Fibroblast of lung (primary cell): Measurements from ENCODE around the gene TNK2. TPM values are rescaled to one million over a fixed set of nuclear protein-coding genes. Genes with fewer than 3 reads are reported as not detected.
A peak's percentile ranks its signal among the peaks of the same experiment; 100 is the strongest.

Experiments
- DNase-seq, 2 donors: peaks; one replicate each; pipeline versions ENCODE4 v3.0.0 to v3.0.0-alpha.2; 2010; ENCODE audit warnings: low read depth in 2 of 2
- H2AFZ ChIP-seq: 2 replicates; pipeline ENCODE4 v1.5.1; 2012; ENCODE audit warnings: low read length, control low read depth, inconsistent platforms
- H3K27ac ChIP-seq: 2 replicates; pipeline ENCODE4 v1.5.1; 2011; ENCODE audit warnings: low read length, control low read depth; ENCODE audit not compliant: insufficient read depth
- H3K27me3 ChIP-seq: 2 replicates; pipeline ENCODE4 v1.5.1; 2011; ENCODE audit warnings: mild to moderate bottlenecking, low read length; ENCODE audit not compliant: control insufficient read depth, insufficient read depth
- H3K36me3 ChIP-seq: 2 replicates; pipeline ENCODE4 v1.5.1; 2011; ENCODE audit warnings: low read length; ENCODE audit not compliant: control insufficient read depth, insufficient read depth
- H3K4me1 ChIP-seq: 2 replicates; pipeline ENCODE4 v1.5.1; 2011; ENCODE audit warnings: low read length; ENCODE audit not compliant: control insufficient read depth, insufficient read depth; ENCODE audit errors: extremely low read depth
- H3K4me2 ChIP-seq: 2 replicates; pipeline ENCODE4 v1.5.1; 2011; ENCODE audit warnings: low read length, control low read depth; ENCODE audit not compliant: insufficient read depth; ENCODE audit errors: extremely low read depth
- H3K4me3 ChIP-seq, 4 experiments: fragments of 200-600 bp in 1 of 4; sonication (generic) in 1 of 4; replicated peaks in 1 of 4; 2 replicates each; pipeline ENCODE4 v1.5.1; 2011 to 2016; ENCODE audit warnings: low read length in 4 of 4, low read depth in 3 of 4, mild to moderate bottlenecking in 3 of 4, control low read depth in 2 of 4, inconsistent platforms in 1 of 4, mixed read lengths in 1 of 4; ENCODE audit not compliant: insufficient read depth in 1 of 4; ENCODE audit errors: control extremely low read depth in 1 of 4
- H3K79me2 ChIP-seq: 2 replicates; pipeline ENCODE4 v1.5.1; 2012; ENCODE audit warnings: mild to moderate bottlenecking, low read length, inconsistent platforms; ENCODE audit not compliant: control insufficient read depth, insufficient read depth
- H3K9ac ChIP-seq: 2 replicates; pipeline ENCODE4 v1.5.1; 2011; ENCODE audit warnings: mild to moderate bottlenecking, low read length, control low read depth; ENCODE audit not compliant: insufficient read depth
- H3K9me3 ChIP-seq: 2 replicates; pipeline ENCODE4 v1.5.1; 2012; ENCODE audit warnings: low read depth, low read length; ENCODE audit not compliant: control insufficient read depth, insufficient read depth
- H4K20me1 ChIP-seq: 2 replicates; pipeline ENCODE4 v1.5.1; 2011; ENCODE audit warnings: low read length; ENCODE audit not compliant: control insufficient read depth, insufficient read depth; ENCODE audit errors: extremely low read depth
- EZH2 ChIP-seq: IDR thresholded peaks from 2 replicates; pipeline ENCODE4 v1.5.1; 2012; ENCODE audit warnings: low read length, control low read depth, mild to moderate bottlenecking; ENCODE audit errors: missing control alignments
- polyA plus RNA-seq, 2 donors: library from polyadenylated mRNA; depleted of rRNA in 1 of 2; stranded (reverse) in 1 of 2; unstranded in 1 of 2; fragments of >200 nt; gene quantifications; 2 replicates each; pipeline ENCODE4 v1.2.1, GENCODE V29; 2011 to 2012; ENCODE audit warnings: missing spikeins in 1 of 2
- total RNA-seq: library from RNA; depleted of rRNA; stranded (reverse); fragments of >200 nt; gene quantifications from 2 replicates; pipeline ENCODE4 v1.2.1, GENCODE V29; 2014
- TF ChIP-seq, protein P1 (sequence below), 2 donors: IDR thresholded peaks in 1 of 2; conservative IDR thresholded peaks in 1 of 2; 1 replicate in 1 of 2; 2 replicates in 1 of 2; pipeline ENCODE4 v1.5.1; 2011 to 2012; ENCODE audit warnings: low read length in 2 of 2, control low read depth in 1 of 2, inconsistent platforms in 1 of 2, low read depth in 1 of 2, mild to moderate bottlenecking in 1 of 2

The TNK2 gene
- total and polyA plus RNA-seq, 2 donors (not counting 1 experiment from before 2014, with no cell fraction given): 2.5 to 10.7 TPM

DNA sequence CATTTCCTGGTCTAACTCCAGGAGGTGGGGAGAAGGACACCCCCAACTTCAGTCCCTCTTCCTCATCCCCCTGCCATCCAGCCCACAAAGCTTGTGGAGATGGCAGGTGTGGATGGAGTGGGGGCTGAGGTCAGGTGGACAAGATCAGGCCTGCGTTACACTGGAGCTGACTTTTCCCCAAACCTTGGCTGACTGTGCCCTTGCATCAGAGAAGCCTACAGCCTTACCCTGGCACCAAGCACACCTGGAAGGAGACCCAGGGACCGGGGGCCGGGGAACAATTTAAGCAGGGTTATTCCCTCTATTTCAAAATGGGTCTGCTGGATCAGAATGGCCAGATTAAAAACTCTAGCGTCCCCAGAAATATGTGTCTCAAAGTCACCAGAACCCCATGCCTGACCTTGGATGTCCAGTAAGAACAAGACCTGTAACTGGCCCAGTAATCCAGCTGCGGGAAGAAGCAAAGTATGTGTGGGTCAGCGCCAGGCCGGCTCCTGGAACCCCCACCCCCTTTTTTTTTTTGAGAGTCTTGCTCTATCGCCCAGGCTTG, 14.4 kb downstream of the TNK2 start:
- H4K20me1 ChIP-seq: no peaks in the 10 kb centered on the region
- H3K27ac ChIP-seq: peak overlapping the region; percentile 71
- H3K4me3 ChIP-seq: peak overlapping the region in 1 of 4 experiments; percentile 80
- H3K4me1 ChIP-seq: peaks cover 33% of the 10 kb centered on the region
- no peaks in the 10 kb centered on the region for H3K27me3 ChIP-seq
- no peak overlapping the region for H2AFZ ChIP-seq
- H3K9me3 ChIP-seq: no peaks in the 10 kb centered on the region
- H3K36me3 ChIP-seq: no peaks in the 10 kb centered on the region
- no peak for TF ChIP-seq EZH2
- TF ChIP-seq, protein P1, sequence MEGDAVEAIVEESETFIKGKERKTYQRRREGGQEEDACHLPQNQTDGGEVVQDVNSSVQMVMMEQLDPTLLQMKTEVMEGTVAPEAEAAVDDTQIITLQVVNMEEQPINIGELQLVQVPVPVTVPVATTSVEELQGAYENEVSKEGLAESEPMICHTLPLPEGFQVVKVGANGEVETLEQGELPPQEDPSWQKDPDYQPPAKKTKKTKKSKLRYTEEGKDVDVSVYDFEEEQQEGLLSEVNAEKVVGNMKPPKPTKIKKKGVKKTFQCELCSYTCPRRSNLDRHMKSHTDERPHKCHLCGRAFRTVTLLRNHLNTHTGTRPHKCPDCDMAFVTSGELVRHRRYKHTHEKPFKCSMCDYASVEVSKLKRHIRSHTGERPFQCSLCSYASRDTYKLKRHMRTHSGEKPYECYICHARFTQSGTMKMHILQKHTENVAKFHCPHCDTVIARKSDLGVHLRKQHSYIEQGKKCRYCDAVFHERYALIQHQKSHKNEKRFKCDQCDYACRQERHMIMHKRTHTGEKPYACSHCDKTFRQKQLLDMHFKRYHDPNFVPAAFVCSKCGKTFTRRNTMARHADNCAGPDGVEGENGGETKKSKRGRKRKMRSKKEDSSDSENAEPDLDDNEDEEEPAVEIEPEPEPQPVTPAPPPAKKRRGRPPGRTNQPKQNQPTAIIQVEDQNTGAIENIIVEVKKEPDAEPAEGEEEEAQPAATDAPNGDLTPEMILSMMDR (conservative IDR thresholded peaks at IDR 0.05 in 1 of 2, IDR thresholded peaks at IDR 0.05 in 1 of 2; ENCODE audit: low read depth in 1 of 2, low read length in 2 of 2): no peak
- peaks cover 6% of the 10 kb centered on the region for H3K79me2 ChIP-seq
- no peak overlapping the region for H3K9ac ChIP-seq
- no peak for DNase-seq
- no peak overlapping the region for H3K4me2 ChIP-seq

DNA sequence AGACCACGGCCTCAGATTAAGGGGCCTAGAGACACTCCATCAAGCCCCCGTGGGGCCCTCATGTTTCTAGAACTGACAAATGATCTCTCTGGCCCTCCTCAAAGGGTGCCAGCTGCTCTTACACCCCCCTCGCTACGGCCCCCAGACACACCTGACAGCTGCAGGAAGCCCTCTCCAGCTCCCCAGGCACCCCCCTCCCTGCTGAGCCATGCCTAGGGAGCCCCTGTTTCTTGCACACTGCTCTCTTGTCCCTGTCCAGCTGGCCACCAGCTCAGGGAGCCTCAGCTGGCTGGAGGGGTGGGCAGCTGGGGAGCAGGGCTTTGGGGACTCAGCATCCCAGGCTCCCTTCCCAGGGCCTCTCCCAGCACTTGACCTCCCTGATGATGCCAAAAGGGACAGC, 14.8 kb downstream of the TNK2 start:
- Histone ChIP-seq H4K20me1 (no peaks in the 10 kb centered on the region), H3K4me3 (no peak overlapping the region), H3K79me2 (peaks cover 6% of the 10 kb centered on the region), H3K4me2 (no peak overlapping the region), H3K36me3 (no peaks in the 10 kb centered on the region), H3K4me1 (peaks cover 33% of the 10 kb centered on the region), H2AFZ (no peak overlapping the region), H3K27me3 (no peaks in the 10 kb centered on the region), H3K9me3 (no peaks in the 10 kb centered on the region), H3K27ac (no peak overlapping the region), H3K9ac (no peak overlapping the region)
- no peak for DNase-seq
- TF ChIP-seq EZH2: no peak
- TF ChIP-seq, protein P1 (conservative IDR thresholded peaks at IDR 0.05 in 1 of 2, IDR thresholded peaks at IDR 0.05 in 1 of 2; ENCODE audit: low read depth in 1 of 2, low read length in 2 of 2): no peak

DNA sequence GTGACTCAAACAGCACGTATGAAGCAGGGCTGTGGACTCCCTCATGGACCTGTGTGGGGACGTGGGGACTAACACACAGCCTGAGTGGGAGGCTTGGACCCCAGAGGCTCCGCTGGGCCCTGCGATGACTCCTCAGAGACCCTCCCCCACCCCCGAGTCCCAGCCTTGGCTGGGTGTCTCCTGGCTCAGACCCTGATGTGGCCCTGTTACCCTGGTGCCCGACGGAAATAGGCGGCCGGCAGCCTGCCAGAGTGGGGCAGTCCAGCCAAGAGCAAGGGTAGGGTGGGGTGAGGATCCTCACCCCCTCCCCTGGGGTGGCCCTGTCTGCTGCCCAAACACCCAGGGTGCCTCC, 15.3 kb downstream of the TNK2 start:
- H3K4me1 ChIP-seq: peaks cover 33% of the 10 kb centered on the region
- peak overlapping the region in 2 of 4 experiments; percentile 14 to 51 for H3K4me3 ChIP-seq
- H3K27me3 ChIP-seq: no peaks in the 10 kb centered on the region
- TF ChIP-seq, protein P1 (conservative IDR thresholded peaks at IDR 0.05 in 1 of 2, IDR thresholded peaks at IDR 0.05 in 1 of 2; ENCODE audit: low read depth in 1 of 2, low read length in 2 of 2): no peak
- no peak for TF ChIP-seq EZH2
- no peak for DNase-seq
- H3K36me3 ChIP-seq: peaks cover 2% of the 10 kb centered on the region
- peaks cover 6% of the 10 kb centered on the region for H3K79me2 ChIP-seq
- H4K20me1 ChIP-seq: no peaks in the 10 kb centered on the region
- peak overlapping the region; percentile 4 for H2AFZ ChIP-seq
- peak overlapping the region; percentile 31 for H3K27ac ChIP-seq
- peak overlapping the region; percentile 20 for H3K9ac ChIP-seq
- peak overlapping the region; percentile 73 for H3K4me2 ChIP-seq
- H3K9me3 ChIP-seq: no peaks in the 10 kb centered on the region
